GM15510 (cell line): ENCODE results near the gene DOCK4.

Experiments
- POLR2A ChIP-seq: IDR thresholded peaks from 3 replicates; pipeline ENCODE4 v1.6.1; 2011; ENCODE audit warnings: borderline replicate concordance; ENCODE audit not compliant: insufficient read length; ENCODE audit errors: extremely low read depth

Gene DOCK4

DNA sequence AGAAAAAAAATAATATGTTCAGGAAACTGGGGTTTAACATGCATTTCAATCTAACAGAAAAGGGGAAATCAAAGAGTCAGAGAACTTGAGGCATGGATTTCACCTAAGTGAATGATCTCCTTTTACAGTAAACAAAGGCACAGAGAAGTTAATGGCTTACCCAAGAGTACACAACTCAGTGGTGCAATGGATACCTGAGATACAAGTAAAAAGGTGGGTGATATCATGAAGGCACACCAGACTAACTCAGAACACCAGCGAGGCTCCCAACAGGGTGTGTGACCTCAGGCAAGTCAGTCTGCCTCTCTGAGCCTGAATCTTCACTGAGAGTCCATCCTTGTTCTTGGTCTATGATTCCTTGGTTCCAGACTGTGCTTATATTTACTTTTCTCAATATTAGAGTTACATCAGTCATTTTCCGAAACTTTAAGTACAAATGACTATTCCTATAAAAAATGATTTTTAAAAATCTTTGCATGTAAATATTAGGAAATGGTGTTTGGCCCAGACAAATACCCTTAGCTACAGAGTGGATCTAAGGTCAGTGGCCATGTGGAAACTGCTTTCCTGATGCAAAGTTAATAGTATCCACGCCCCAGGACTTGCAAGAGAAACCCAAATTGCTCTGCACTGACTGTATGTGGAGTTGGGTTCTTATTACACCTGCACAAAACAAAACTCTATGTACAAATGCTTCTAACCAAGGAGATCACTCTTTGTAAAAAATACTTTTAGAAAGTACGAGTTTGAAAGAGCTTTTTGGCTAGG lies 361.1 kb downstream of the DOCK4 start:
- no peak for TF ChIP-seq POLR2A

DNA sequence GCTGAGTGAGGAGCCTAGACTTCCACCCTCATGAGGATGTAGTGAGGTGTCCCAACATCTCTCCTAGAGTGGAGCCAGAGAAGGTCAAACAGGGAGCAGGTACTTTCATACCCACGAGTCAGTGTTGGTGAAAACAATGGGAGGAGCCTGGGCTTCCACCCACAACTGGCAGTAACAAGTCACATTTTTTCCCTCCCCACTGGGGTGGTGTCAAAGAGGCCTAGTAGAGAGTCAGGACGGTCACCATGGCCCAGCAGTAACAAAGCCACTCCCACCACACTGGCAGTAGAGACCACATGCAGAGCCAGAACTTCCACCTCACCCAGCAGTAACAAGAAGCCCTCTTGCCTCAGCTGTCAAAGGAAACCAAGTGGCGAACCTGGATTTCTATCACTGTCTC lies 363.7 kb downstream of the DOCK4 start:
- no peak for TF ChIP-seq POLR2A

DNA sequence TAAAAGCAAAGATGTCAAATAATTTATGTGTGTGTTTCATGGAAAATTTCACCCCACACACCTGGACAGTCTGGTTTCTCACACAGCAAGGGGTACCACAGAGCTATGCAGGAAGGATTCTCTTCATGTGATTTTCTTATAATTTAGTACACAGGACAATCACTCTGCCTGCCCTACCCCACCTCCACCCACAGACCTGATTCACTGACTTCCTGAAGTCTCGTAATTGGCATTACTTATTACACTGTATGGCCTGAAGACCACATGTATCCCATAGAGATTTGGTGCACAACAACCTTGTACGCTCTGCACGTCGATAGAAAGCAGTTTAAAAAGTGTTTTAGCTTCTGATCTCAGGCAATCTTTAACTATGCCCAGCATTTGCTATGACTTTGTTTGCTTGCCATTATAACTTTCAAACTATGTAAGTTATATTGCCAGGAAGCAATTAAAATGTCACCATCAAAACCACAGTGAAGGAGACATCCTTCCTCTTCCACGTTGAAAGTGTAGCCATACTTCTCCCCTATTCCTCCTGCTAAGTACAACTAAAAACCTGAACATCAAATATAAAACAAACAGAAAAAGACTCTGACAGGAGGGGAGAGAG lies 364.5 kb downstream of the DOCK4 start:
- no peak for TF ChIP-seq POLR2A

DNA sequence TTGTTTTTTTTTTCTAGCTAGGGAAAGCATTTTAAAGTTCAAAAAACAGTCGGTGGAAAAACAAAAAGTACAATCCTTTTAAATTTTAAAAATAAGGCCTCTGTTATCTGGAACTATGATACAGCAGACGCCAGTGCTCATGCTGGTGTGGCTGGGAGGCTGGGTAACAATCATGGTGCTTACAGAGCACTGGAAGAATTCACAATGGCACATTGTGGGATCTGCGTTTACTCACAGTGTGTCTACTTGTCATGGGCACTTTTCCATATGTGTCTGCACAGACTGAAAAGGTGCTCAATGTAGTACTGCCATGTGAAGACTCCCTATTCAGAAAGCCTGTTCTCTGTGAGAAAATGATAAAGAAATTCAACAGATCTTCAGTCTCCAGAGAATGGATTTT lies 365.7 kb downstream of the DOCK4 start:
- TF ChIP-seq POLR2A = no peak

DNA sequence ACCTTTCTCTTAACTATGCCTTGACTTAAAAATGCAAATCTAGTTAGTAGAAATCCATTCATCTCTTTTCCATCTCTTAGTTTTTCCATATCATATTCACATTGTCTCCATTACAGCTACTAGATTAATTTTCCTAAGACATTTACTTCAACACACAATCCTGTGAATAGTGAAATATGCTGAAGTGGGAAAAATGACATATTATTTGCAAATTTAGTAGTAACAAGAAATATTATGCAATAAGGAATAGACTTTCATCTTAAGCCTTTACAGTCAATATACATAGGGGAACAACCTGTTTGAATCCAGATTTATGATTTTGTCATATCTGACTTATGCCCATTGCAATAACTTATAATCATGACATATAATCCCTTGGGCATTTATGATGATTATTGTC lies 366.9 kb downstream of the DOCK4 start:
- no peak for TF ChIP-seq POLR2A

DNA sequence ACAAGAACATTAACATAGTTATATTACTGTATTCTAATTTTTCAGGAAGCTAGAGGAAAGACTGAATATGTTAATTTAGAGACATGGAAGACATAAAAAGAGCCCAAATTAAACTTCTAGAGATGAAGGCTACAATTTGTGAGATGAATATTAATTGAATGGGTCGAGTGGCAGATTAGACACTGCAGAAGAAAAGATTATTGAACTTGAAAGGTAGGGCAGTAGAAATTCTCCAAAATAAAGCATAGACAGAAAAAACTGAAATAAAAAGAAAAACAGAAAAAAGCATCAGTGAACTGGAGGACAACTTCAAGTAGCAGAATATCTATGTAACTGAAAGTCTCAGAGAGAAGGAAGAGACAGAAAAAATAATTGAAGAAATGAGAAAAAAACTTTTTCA lies 369.6 kb downstream of the DOCK4 start:
- no peak for TF ChIP-seq POLR2A

DNA sequence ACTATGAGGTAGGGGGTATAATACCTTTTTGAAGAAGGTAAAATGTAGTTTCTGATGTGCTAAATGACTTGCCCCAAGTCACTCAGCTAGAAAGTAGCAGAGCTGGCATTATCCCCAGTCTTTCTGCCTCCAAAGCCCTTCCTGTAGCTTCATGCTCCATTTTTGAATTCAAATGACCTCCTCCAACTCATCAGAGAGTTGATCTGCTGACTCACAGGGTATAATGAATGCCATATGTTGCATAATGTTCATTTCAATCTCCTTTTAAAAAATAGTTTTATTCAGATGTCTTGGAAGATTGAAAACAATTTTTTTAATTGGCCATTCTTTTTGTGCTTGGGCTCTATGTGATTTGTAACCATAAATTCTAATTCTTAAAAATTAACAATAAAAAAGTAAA lies 371.1 kb downstream of the DOCK4 start:
- TF ChIP-seq POLR2A = no peak

DNA sequence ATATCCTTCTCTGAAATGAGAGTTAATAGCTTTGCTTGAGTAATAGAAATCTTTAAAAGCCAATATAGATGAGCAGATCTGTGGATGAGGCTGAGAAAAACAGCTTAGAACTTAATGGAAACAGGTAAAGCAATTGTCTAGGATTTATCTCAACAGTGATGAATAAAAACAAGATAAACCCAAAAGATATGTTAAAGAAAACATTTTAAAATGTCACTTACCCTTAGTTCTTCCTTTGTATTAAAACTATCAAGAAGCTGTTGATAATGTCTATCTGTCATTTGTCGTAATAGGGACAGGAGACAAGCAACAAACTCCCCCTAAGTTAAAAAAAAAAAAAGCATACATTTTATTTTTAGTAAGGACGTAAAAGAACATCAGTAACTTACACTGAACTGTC lies 371.8 kb downstream of the DOCK4 start:
- TF ChIP-seq POLR2A = no peak

DNA sequence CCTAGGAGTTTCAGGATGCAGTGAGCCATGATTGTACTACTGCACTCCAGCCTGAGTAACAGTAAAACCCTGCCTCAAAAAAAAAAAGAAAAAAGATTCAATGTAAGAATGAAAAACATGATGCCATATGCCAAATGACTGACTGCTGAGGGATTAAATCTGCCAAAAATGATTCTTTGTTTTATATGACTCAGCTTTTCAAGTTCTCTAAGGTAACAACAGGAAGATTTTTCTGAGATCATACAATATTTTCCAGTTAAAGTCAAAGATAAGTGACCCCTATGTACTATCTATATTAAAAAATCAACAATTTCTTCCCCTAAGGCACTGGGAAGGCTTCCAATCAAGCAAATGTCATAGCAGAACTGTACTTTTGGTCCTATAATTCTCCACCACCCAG lies 372.7 kb downstream of the DOCK4 start:
- no peak for TF ChIP-seq POLR2A

DNA sequence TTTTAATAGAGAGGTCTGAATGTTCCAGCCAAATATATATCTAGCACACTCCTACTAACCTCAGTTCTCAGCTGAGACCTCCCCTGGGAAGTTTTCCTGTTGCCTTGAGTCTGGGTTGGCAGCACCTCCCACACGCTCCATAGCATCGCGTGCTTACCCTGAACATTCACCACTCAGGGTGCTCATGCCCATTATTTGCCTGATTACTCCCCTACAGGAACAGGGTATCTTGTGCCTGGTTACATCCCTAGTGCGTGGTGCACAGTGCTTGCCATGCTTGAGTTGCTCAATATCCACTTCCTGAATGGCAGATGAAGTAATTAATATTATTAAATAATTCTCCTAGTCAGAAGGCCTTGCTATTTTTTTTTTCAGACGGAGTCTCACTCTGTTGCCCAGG lies 374.0 kb downstream of the DOCK4 start:
- TF ChIP-seq POLR2A = no peak

DNA sequence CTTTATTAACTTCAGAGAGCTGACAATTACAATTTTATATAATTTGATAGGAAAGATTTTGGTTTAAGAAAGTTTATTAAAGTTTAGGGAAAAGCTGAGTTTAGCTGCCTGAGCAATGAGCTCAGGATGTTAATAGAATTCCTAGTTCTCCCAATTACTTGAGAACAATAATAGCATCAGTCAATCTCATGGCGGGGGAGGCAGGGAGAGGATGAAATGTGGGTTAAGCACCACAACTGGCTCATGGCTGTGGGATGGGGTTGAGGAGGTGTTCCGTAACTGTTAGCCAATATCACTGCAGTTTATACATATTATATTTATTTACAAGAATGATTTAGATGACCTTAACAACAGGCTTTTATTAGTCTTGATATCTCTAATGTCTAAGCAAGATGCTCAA lies 377.0 kb downstream of the DOCK4 start:
- TF ChIP-seq POLR2A = no peak

DNA sequence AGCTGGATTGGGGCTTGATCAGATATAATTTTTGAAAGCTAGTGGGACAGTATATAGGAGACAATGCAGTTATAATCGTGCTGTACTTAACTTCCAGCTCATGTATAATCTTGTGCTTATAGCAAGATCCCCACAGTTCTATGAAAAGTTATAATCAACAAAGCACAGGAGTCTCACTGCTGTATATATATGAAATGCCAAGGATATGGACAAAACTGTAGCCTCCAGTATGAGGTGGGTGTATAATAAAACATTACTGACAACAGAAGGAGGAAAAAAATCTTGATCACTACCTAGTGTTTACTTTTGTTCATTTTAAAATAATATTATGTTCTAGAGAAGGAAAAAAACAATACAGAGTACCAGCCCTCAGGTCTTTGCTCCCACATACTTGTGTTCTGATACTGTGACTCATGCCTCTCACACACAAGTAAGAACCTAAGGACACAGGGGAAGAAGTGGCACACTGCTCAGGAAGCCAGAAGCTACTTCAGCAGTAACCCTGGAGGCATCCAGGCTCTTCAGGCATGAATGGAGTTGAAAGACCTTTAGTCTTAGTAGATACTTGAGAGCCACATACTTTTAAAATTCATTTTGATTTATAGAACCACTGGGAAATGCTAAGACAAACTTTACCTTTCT lies 378.2 kb downstream of the DOCK4 start:
- no peak for TF ChIP-seq POLR2A

DNA sequence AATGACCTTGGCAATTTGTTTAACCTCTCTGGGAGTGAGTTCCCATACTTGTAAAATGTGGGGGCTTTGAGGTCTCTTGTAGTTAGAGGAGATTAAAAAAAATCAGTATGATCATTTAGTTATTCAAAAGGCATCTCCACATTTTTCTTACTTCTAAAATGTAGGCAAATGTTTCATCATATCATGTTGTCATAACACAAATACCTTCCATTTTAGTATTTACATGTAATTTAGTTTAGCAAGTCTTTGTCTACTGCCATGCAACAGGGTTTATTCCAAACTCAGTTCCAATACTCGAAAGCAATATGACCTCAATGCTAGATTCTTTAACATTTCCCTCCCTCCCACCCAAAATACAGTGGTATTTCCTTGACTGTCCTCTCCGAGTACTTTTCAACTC lies 381.2 kb downstream of the DOCK4 start:
- TF ChIP-seq POLR2A = no peak

DNA sequence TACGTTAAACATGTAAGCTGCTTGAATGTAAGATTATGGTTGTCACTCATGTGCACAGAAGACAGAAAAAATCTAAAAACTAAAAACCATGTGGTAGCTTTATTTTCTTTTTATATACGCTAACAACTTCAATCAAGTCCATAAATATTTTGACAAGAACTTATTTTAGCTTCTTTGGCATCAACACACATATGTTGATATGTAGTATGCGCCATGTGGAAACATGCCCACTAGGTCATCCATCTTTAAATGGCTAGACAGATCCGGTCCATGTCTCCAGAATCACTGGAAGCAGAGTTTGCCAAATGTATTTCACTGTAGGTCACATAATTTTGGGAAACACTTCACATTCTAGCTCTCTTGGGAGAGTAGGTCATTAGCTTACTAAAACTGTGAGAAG lies 382.4 kb downstream of the DOCK4 start:
- no peak for TF ChIP-seq POLR2A

DNA sequence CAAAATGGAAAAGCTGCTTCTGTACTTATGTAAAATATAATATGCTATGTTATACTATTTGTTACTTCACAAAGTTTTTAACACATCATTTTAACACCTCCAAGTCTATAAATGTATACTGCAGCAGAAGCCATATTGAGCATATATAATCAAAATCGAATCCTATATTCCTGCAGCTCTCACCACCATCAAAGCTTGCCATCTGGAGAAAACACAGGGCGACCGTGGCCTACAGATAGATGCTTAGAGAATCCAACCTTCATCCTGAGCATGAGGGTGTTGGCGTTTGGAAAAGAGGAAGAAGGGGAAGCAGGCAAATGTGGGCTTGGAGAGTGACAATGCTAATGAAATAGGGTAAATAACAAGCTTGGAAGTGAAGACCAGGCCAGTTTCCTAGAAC lies 385.2 kb downstream of the DOCK4 start:
- TF ChIP-seq POLR2A = no peak

DNA sequence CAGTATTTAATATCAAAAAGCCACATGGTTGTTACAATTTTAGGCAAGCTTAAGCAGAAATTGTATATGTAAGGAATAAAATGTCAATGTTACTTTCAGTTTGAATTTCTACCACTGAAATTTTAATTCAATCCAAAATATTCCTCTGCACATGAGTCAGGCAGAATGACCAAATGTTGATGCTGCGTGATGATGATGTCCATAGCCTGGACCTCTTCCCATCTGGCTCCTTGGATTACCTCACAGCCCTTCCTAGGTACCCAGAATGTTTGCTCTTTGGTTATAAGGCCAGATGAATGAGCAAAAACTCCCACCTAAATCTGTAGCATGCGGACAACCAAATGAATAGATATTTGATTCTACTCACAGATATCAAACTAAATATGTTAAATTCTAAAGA lies 385.6 kb downstream of the DOCK4 start:
- no peak for TF ChIP-seq POLR2A
